OCI-LY1 (cell line): ENCODE results near the gene PJVK.

Source experiments
- CTCF ChIP-seq: fragments of 200-600 bp; sonication (generic), shearing (Covaris generic); IDR thresholded peaks from 2 replicates; pipeline ENCODE4 v1.5.1; 2017; ENCODE audit warnings: mild to moderate bottlenecking, antibody characterized with exemption, low read length, moderate library complexity, mixed read lengths
- EZH2 ChIP-seq: fragments of 200-600 bp; sonication (generic), shearing (Covaris generic); IDR thresholded peaks from 2 replicates; pipeline ENCODE4 v1.8.0; 2017; ENCODE audit warnings: borderline replicate concordance, mixed run types, mild to moderate bottlenecking, antibody characterized with exemption, low read length, moderate library complexity, mixed read lengths

DNA sequence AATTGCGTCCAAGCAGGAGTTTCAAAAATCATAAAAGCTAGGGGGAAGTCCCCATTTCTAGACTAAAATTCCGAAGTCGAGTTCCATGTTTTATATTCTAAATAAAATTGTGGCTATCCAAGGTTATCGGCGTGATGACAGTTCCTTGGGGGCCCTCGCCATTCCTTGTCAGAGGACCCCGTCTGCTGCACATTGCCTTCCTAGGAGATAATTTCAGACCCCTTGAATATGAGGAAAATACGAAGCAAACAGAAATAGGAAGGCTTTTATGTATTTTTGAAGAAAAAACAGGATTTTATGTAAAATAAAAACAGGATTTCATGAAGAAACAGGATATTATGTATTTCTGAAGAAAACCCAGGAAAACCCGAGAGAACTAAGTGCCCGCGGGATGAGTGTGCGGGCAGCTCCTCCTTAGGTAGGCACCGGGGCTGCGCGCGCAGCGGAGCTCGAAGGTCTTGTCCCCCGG, 28.6 kb downstream of the PJVK start:
- TF ChIP-seq CTCF (no peak), EZH2 (no peak)
